Daoy (cell line): Measurements from ENCODE around the gene RAB5IF. TPM values are rescaled to one million over a fixed set of nuclear protein-coding genes. Genes with fewer than 3 reads are reported as not detected.
"Not testable (repeated sequence)": the region's sequence is repeated elsewhere in the genome, so short reads cannot be mapped to it uniquely, and the experiment has no call there.

Source experiments
- DNase-seq: peaks from one replicate; pipeline ENCODE4 v3.0.0-alpha.2; 2015; ENCODE audit warnings: low read depth
- total RNA-seq: library from RNA; depleted of rRNA; stranded (reverse); fragments of >200 nt; shearing (Covaris generic); gene quantifications from 2 replicates; pipeline ENCODE4 v1.2.3, GENCODE V29; 2014

RAB5IF gene
- total RNA-seq, 1 experiment from 2014 or later = 184 TPM

DNA sequence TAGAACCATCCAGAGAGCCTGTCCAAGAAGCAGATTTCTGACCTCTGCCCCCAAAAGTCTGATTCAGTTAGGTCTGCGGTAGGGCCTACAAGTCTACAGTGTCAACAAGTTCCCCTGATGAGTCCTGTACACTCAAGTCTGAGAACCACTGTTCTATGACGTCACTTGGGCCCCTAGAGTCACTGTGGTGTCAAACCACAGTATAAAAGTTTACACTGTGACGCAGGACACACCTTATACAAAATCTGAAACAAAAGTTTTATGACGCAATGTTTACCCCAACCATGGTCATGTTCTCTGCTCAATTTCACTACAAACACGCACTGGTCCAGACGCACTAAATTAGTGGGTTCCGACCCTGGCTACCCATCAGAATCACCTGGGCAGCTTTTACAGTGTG lies 22.5 kb downstream of the RAB5IF start:
- DNase-seq = no peak

DNA sequence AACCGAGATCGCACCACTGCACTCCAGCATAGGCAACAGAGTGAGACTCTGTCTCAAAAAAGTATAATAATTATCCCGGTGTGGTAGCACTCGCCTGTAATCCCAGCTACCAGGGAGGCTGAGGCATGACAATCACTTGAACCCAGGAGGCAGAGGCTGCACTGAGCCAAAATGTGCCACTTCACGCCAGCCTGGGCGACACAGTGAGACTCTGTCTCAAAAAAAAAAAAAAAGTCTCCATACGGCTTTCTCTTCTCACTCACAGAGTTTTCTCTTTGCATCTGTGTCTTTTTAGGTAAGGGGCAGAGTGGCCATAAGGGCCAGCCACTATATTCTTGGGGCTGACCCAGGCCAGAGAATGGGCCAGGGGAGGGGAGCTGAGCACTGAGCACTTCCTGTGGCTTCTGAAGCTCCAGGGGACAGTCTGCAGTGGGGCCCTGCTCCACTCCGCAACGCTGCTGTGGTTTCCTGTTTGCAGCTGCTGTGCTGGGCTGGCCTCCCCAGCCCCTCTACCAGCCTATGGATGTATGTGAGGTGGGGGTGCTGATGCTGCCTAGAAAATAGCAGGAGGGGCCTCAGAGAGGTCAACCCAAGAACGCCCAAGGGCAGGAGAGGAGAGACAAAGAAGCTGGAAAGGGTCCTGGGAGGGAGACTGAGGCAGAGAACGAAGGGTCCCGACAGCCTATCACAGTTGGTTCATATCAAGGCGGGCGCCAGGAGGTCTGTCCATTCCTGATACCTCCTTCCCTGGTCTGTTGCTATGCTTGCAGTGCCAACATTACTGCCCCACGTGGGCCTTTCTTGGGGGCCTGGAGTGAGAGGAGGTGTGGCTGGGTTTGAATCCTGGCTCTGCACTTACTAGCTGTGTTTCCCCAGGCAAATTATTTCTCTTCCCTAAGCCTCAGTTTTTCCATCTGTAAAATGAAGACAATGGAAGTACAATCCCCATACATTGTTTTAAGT lies 24.4 kb downstream of the RAB5IF start:
- DNase-seq = peak; percentile 31

DNA sequence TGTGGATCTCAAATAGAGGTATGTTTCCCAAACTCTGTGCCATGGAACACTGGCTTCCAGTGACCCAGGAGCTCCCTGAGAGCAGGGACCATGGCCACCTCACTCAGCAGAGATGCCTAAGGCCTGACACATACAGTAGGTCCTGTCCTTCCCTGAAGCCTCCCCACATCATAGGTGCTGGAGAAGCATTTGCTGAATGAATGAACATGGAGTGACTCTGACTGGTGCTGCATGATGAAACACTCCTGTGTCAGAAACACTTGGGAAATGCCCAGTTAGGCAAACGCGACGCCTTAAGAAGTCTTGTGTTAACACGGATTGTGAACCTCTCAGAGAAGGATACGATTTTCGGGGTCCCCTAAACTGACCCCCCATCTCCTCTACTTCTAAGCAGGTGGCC lies 26.1 kb downstream of the RAB5IF start:
- no peak for DNase-seq

DNA sequence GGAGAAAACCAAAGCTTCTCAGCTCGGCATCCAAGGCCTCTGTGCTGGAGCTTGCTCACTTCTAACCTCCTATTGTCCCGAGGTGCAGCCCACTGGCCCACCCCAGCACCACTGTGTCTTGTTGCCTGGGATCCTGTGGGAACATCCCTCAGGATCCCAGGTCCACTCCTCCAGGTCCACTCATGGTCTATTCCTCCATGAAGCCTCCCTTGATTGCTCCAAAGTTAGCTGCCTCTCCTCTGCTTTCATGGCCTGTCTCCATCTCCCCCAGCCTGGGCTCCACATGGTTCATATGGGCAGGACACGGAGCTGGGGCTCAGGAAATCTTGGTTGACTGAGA lies 26.5 kb downstream of the RAB5IF start:
- no peak for DNase-seq

DNA sequence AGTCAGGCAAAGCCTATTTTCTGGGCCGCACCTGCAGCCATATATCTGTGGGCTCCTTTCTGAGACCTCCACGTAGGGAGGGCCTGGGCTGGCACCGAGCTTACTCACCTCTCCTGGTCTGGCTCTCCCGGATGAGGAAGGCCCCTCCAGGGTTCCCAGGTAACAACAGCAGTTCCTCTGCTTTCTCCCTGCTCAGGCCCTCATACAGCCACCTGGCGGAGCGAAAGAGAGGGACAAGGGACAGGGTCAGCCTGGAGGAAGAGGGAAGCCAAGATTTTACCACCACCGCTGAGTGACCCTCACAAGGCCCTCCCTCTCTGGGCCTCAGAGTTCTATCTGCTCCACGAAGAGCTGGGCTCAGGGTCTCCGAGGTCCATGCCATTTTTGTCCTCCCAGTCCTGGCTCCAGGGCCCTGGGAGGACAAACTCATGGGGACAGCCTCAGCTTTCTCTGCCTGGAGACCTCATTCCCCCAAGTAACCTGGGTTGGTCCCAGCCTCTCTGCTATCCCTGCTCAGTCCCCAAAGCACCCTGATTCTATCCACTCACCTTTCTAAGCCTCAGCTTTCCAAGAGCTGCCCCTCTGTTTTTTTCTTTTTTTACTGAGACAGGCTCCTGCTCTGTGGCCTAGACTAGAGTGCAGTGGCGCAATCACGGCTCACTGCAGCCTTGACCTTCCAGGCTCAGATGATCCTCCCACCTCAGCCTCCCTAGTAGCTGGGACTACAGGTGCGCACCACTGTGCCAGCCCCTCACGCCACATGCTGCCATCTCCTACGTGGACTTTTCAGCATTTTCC lies 27.1 kb downstream of the RAB5IF start:
- no peak for DNase-seq

DNA sequence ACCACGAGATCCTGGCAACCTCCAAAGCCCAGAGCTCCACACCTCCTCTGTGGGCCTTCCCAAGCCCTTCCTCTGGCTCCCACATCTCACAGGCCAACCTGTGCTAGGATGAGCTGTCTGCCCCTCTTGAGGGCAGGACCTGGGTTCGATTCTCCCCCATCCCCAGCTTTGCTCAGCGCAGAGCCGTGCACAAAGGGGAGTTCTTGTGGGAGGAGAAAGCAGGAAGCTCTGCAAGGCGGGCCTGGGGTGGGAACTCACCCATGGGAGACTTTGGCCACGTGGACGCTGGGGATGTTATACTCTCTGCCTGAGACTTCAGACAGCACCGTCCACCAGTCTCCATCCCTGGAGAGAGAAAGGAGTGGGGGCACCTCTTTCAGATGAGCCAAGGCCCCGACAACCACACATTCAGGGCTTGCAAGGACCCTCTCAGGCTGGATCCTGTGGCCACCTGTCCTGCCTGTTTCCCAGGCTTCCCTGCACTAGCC lies 27.8 kb downstream of the RAB5IF start:
- DNase-seq = no peak

DNA sequence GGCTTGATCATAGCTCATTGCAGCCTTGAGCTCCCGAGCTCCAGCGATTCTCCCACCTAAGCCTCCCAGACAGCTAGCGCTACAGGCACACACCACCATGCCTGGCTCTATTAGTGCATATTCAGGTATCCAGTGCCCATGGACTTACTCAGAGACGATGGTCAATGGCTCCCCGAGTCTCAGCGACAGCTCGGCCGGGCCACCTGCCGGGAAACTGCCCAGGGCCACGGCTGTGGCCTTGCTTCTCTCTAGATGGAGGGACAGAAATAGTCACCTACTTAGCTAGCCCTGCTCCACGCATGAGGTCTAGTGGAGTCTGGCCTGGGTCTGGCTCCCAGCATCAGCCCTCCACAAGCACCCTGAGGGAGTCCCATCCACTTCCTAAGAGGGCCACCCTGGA lies 28.8 kb downstream of the RAB5IF start:
- DNase-seq = no peak

DNA sequence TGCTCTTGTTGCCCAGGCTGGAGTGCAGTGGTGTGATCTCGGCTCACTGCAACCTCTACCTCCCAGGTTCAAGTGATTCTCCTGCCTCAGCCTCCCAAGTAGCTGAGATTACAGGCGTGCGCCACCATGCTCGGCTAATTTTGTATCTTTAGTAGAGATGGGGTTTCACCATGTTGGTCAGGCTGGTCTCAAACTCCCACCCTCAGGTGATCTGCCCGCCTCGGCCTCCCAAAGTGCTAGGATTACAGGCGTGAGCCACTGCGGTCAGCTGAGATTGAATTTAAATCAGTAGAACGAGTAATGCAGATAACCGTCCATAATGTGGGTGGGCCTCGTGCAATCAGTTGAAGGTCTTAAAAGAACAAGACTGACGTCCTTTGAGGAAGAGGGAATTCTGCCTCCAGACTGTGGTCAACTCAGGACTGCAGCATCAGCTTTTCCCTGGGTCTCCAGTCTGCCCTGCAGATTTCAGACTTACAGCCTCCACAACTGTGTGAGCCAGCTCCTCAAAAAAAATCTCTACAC lies 33.4 kb downstream of the RAB5IF start:
- DNase-seq = not testable (repeated sequence)

DNA sequence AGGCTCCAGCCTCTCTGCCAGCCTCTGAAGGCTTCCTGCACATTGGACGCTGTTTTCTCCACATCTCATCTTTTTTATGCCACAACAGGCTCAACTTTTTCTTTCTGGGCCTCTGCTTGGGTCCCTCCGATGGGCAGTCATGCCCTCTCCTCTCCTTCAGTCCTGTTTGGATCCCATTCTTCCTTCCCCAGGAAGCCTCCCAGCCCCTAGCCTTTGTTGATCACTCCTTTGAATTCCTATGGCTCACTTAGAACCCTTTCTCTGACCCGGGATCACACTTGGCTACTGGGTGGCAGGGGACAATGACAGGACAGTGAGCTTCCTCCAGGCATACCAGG lies 35.9 kb downstream of the RAB5IF start:
- DNase-seq = no peak

DNA sequence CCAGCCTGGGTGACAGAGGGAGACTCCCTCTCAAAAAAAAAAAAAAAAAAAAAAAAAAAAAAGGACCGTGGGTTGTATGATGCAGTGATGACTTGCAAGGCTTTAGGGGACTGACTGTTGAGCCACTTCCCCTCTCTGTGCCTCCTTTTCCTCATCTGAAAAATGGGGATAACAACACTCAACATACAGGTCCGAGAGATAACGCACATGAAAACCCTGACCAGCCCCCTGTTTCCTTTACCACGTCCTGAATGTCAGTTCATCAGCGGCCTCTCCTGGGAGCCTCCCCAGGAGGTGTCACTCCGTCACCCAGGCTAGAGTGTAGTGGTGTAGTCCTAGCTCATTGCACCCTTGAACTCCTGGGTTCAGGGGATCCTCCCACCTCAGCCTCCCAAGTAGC lies 36.6 kb downstream of the RAB5IF start:
- DNase-seq = no peak

DNA sequence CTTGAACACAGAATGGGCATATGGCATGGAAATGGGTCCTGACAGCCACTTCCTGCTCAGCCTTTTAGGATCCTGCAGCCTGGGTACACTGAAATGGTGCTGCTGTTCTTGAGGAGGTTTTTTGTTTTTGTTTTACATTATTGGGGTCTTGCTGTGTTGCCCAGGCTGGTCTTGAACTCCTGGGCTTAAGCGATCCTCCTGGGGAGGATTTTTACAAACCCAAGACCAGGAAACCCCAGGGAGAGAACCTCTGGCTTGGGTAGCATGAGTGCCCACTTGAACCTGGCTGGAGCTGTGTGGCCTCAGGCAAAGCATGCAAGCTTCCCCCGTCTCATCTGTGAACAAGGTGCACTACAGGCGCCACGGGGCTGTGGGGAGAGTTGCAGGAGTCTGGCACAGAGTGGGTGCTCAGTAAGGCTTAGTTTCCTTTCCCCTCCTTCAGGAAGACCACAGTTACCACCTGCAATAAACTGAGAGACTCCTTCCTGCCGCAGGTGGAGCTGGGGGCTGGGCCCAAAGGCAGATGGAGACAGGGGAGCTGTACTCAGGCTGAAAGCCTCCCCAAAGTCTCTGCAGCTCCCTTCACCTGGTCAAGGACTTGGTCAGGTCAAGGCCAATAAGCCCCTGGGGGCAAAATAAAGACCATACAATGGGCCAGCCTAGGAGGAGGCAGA lies 38.6 kb downstream of the RAB5IF start:
- DNase-seq = no peak

DNA sequence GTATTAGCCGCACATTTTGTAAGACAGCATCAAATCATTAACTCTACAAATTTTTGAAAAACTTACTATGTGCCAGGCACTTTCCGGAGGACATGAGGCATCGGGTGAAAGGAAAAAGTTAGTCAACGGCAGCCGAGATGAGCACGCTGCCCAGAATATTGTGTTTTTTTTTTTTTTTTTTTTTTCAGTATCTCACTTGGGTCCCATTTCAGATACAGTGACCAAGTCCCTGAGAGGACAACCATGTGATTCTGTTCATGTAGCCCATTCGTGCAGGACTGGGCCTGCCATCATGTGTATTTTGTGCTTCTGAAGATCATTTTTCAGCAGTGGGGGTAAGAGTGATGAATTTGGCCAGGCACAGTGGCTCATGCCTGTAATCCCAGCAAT lies 39.1 kb downstream of the RAB5IF start:
- no peak for DNase-seq

DNA sequence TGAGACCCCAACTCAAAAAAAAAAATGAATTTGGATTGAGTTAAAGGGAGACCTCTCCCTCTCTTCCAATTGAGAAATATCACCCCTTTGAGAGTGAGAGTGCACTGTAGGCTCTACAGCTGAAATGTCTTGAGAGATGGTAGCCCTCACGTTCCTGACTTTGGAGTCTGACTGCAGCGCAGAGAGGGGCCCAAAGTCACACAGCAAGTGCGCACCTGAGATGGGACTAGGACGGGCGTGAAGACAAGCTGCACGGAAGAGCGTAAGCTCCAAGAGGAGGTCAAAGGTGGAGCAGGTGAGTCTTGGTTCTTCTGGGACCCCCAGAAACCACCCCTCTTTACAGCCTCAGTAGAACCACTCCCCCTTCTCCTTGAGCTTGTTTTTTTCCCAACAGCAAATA lies 39.8 kb downstream of the RAB5IF start:
- no peak for DNase-seq

DNA sequence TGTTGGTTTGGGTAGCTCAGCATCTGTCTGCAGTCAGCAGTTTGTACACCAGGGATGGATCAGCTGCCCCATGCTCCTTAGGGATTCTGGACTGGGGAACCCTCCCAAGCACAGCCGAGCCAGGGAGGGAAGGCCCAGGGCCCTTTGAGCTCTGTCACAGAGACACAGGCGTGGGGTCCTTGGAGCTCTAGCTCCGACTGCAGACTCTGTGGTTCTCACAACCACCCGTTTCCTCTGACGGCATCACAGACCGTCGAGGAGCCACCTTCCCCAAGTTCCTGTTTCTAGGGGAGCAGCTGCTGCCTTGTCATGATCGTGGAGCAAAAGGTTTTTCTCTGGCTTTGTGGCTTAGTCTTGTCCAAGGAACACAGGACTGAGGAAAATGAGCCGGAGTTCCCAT lies 40.4 kb downstream of the RAB5IF start, which contains the start of gene SLA2:
TSS of gene SLA2 (minus strand) at position 199 of the 400 bp plus-strand sequence. CDS start 4,861 bp downstream, outside the sequence.
- no peak for DNase-seq

DNA sequence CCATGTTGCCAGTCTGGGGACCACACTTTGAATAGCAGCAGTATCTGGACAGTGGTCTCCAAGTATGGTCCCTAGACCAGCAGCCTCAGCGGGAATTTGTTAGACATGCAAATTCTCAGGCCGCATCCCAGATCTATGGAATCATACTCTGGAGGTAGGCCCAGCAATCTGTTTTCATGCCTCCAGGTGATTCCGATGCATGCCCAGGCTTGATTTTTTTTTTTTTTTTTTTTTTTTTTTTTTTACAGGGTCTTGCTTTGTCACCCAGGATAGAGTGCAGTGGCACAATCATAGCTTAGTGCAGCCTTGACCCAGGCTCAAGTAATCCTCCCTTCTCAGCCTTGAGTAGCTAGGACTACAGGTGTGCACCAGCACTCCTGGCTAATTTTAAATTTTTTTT lies 41.1 kb downstream of the RAB5IF start:
- no peak for DNase-seq

DNA sequence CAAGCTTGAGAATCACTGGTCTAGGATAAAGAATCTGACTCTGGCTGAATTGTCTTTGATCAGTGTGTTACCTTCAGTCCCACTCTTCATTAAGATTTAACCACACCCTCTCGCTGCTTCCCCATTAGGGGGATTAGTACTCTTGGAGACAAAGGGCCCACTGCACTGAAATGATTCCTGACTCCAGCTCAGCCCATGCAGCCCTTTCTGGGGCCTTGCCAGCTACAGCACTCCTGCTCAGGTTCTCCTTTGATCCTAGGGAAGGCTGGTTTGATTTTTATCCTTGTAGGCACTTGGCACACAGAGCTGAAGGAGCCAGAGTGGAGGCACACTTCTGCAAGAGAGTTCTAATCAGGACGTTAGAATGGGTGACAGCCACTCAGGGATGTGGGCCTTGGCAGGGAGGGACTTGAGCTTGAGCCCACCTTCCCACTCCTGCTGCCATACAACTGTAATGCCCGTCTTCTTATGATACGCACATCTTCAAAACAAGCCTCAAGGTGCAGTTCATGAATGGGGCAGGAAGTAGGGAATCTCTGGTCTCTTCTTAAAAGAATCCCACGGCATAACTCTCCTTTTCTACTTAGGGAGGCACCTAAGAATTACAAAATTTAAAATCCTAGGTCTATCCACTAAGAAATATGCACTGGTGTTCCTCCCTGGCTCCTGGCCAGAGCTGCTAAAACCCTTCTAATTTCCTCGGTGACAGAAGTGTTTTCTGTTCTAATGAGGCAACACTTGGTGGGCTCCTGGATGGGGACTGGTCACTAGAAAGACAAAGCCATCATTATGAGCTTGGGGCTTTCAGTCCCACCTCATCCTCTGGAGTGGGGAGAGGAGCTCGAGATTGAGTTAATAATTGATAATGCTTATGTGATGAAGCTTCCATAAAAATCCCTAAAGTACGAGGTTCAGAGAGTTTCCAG lies 41.9 kb downstream of the RAB5IF start:
- no peak for DNase-seq

DNA sequence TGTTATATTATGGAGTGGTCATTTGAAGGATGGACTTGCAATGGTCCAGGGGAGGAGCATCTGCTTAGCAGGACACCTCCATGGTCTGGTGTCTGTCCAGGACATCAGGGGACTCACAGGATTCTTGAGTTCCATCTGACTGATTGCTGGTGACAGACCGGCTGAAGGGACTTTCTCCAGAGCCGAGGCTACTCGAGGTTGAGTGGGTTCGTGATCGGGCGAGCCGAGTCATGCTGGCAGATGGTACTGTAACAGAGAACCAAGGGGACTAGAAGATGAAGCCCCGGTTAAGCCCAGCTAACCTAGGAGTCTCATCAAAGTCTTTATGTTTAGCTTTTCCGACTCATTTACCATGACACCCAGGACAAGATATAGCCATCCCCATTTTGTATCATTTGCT lies 47.9 kb downstream of the RAB5IF start:
- DNase-seq = no peak

DNA sequence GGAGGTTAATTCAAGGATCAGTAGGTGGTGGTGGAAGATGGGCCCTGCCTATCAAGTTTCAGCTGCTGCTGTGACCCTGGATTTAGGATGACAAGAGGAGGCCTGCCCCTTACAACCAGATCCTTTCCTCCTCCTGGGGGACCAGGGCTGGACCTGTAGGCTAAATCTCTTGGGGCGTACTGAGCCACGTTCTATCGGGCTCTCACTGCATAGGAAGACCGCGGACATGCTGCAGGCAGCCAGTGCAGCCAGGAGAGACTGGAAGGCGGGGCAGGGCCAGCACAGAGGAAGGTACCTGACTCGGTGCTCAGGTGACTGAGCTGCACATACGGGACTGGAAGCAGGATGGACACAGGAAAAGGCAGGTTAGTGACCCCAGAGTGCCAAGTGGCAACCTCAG lies 48.9 kb downstream of the RAB5IF start:
- no peak for DNase-seq

DNA sequence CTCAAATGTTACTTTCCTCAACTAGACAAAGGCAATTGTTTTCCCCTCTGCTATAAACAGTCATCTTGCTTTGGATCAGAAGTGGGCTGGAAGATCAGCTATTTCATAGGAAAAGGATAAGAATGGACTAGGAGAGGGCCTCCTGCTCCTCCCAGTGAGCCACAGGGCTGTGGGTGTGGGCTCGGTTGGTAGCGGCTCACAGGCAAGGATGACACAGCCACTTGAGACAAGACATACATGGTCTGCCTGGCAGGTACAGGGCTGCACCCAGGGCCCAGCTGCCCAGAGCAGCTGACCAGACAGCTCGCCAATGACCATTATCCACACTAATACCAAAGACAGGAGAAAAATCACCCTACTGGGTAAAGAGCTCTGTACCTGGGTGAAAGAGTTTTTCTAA lies 49.4 kb downstream of the RAB5IF start:
- no peak for DNase-seq

DNA sequence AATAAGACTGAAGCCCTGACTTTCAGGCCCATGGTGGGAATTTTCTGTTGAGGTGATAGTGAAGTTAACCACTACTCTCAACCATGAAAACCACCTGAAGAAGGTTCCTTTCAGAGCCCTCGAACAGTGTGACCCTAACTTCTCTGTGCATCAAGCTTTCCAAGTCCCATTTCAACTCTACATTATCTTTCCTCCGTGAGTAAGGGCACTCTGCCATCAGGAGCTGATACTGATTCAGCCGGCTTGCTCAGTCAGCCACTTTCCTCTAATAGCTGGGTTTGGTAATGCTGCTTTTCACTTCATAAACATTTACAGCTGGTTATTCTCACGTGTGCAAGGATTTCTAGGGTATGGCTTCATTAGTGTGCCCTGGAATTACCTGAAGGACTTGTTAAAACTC lies 51.2 kb downstream of the RAB5IF start:
- no peak for DNase-seq

DNA sequence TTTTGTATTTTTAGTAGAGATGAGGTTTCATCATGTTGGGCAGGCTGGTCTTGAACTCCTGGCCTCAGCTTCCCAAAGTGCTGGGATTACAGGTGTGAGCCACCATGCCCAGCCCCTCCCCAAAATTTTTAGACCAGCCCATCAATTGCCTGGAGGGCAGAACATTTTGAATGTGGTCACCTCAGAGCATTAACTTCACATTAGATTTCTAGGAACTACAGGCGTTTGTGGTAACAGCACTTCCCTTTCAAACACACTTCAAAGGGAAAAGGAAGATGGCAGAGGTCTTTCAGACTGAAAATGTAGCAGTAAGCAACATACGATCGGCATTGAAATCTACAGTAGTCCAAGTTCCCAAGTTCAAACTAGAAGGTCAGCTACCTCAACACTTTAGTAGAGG lies 52.7 kb downstream of the RAB5IF start:
- no peak for DNase-seq
